A549 (cell line): ENCODE results near the gene C6orf132. TPM values are rescaled to one million over a fixed set of nuclear protein-coding genes. Genes with fewer than 3 reads are reported as not detected.

Experiments used
- ATAC-seq, 2 experiments: fragments of 200-7000 bp in 1 of 2; fragments of >200 bp in 1 of 2; cut with Nextera tagmentation in 1 of 2; cut with Tn5 transposase in 1 of 2; 3 replicates each; pipeline versions ENCODE4 v1.8.0 to v1.9.1; 2018 to 2020; ENCODE audit warnings: mild to moderate bottlenecking in 1 of 2, moderate library complexity in 1 of 2
- CTCF ChIA-PET: fragments of 300-600 bp; sonication (Branson Sonifier 250); formaldehyde crosslinking; extraction: SDS; loops from one replicate; lab custom pipeline; 2021; ENCODE audit warnings: antibody characterized with exemption, inconsistent platforms; lab: Yijun Ruan, JAX
- POLR2A ChIA-PET: fragments of 350-600 bp; formaldehyde crosslinking; extraction: SDS; loops from one replicate; lab custom pipeline; 2021; ENCODE audit warnings: antibody characterized with exemption, inconsistent platforms; lab: Yijun Ruan, JAX
- DNase-seq, 2 experiments: peaks; one replicate each; pipeline versions ENCODE4 v3.0.0 to v3.0.0-alpha.2; 2011 to 2016; ENCODE audit warnings: low read depth in 1 of 2, low spot score in 1 of 2
- FAIRE-seq: peaks from 2 replicates; lab custom pipeline; 2011; peaks lifted over from hg19 to GRCh38; lab: Jason Lieb, UNC
- H3K27ac ChIP-seq, 2 experiments: fragments of >200 bp; sonication (Bioruptor Twin); formaldehyde crosslinking; 3 replicates each; pipeline ENCODE4 v1.5.1; 2016 to 2017
- H3K4me1 ChIP-seq: fragments of >200 bp; sonication (Bioruptor Twin); formaldehyde crosslinking; 3 replicates; pipeline ENCODE4 v1.6.1; 2016
- H3K4me2 ChIP-seq: fragments of >200 bp; sonication (Bioruptor Twin); formaldehyde crosslinking; 3 replicates; pipeline ENCODE4 v1.6.1; 2016
- H3K4me3 ChIP-seq: fragments of >200 bp; sonication (Bioruptor Twin); formaldehyde crosslinking; 3 replicates; pipeline ENCODE4 v1.5.1; 2016
- H3K9me3 ChIP-seq: fragments of >200 bp; sonication (Bioruptor Twin); formaldehyde crosslinking; 3 replicates; pipeline ENCODE4 v1.6.1; 2016
- ATOH8 ChIP-seq: fragments of 250-450 bp; sonication (Bioruptor Pico); IDR thresholded peaks from 2 replicates; pipeline ENCODE4 v1.5.0; 2020; ENCODE audit warnings: low read depth, mild to moderate bottlenecking, moderate library complexity
- CBX2 ChIP-seq: fragments of 200-600 bp; sonication (generic); IDR thresholded peaks from 2 replicates; pipeline ENCODE4 v1.6.1; 2016; ENCODE audit warnings: low read depth, mild to moderate bottlenecking, borderline replicate concordance
- CBX8 ChIP-seq: fragments of 200-600 bp; sonication (generic); IDR thresholded peaks from 2 replicates; pipeline ENCODE4 v1.6.1; 2016
- CHD4 ChIP-seq: fragments of 200-600 bp; sonication (generic); IDR thresholded peaks from 2 replicates; pipeline ENCODE4 v1.6.1; 2016; ENCODE audit warnings: antibody characterized with exemption, mild to moderate bottlenecking, borderline replicate concordance
- FOSB ChIP-seq: fragments of 250-450 bp; sonication (Bioruptor Pico); IDR thresholded peaks from 2 replicates; pipeline ENCODE4 v1.5.0; 2020; ENCODE audit warnings: mild to moderate bottlenecking, moderate library complexity
- GATA3 ChIP-seq: IDR thresholded peaks from 2 replicates; pipeline ENCODE4 v1.6.1; 2012; ENCODE audit warnings: borderline replicate concordance
- HEYL ChIP-seq: fragments of 250-450 bp; sonication (Bioruptor Pico); IDR thresholded peaks from 2 replicates; pipeline ENCODE4 v1.8.0; 2021; ENCODE audit warnings: mild to moderate bottlenecking, moderate library complexity
- HOXB5 ChIP-seq: fragments of 250-450 bp; sonication (Bioruptor Pico); IDR thresholded peaks from 2 replicates; pipeline ENCODE4 v1.5.0; 2020; ENCODE audit warnings: mild to moderate bottlenecking, moderate library complexity
- JUN ChIP-seq, 2 experiments: fragments of >200 bp; sonication (Bioruptor Twin); formaldehyde crosslinking; IDR thresholded peaks; 2 replicates in 1 of 2; 3 replicates in 1 of 2; pipeline ENCODE4 v1.6.1; 2016 to 2017
- JUNB ChIP-seq: fragments of >200 bp; sonication (Bioruptor Twin); formaldehyde crosslinking; IDR thresholded peaks from 2 replicates; pipeline ENCODE4 v1.6.1; 2016
- KDM1A ChIP-seq: fragments of 200-600 bp; sonication (generic); IDR thresholded peaks from 2 replicates; pipeline ENCODE4 v1.6.1; 2016; ENCODE audit warnings: low read depth, mild to moderate bottlenecking
- KDM5A ChIP-seq: fragments of 200-600 bp; sonication (generic); IDR thresholded peaks from 2 replicates; pipeline ENCODE4 v1.6.1; 2016; ENCODE audit warnings: antibody characterized with exemption, mild to moderate bottlenecking
- MYC ChIP-seq: IDR thresholded peaks from 2 replicates; pipeline ENCODE4 v1.6.1; 2012; ENCODE audit warnings: mild to moderate bottlenecking, inconsistent platforms, low read length, improper control_type of control experiment, borderline replicate concordance
- NR3C1 ChIP-seq: fragments of >200 bp; sonication (Bioruptor Twin); formaldehyde crosslinking; IDR thresholded peaks from 3 replicates; pipeline ENCODE4 v1.6.1; 2017
- PHF8 ChIP-seq: fragments of 200-600 bp; sonication (generic); IDR thresholded peaks from 2 replicates; pipeline ENCODE4 v1.6.1; 2016; ENCODE audit warnings: low read depth, mild to moderate bottlenecking, antibody characterized with exemption, moderate library complexity, borderline replicate concordance
- POLR2A ChIP-seq: IDR thresholded peaks from 2 replicates; pipeline ENCODE4 v1.6.1; 2012; ENCODE audit warnings: mild to moderate bottlenecking, low read length
- POLR2AphosphoS2 ChIP-seq: conservative IDR thresholded peaks from 2 replicates; pipeline ENCODE4 v1.6.1; 2012; ENCODE audit warnings: low read length, improper control_type of control experiment, inconsistent platforms
- RAD21 ChIP-seq, 2 experiments: fragments of >200 bp in 1 of 2; sonication (Bioruptor Twin) in 1 of 2; formaldehyde crosslinking in 1 of 2; IDR thresholded peaks in 1 of 2; conservative IDR thresholded peaks in 1 of 2; 2 replicates in 1 of 2; 3 replicates in 1 of 2; pipeline ENCODE4 v1.6.1; 2012 to 2018; ENCODE audit warnings: inconsistent platforms in 1 of 2
- RARB ChIP-seq: fragments of 250-450 bp; sonication (Bioruptor Pico); IDR thresholded peaks from 2 replicates; pipeline ENCODE4 v1.8.0; 2021; ENCODE audit warnings: mild to moderate bottlenecking, moderate library complexity
- REST ChIP-seq: fragments of 200-600 bp; sonication (generic); IDR thresholded peaks from 2 replicates; pipeline ENCODE4 v1.6.1; 2016; ENCODE audit warnings: antibody characterized with exemption, mild to moderate bottlenecking, moderate library complexity
- RFX5 ChIP-seq: fragments of 450-650 bp; IDR thresholded peaks from 2 replicates; pipeline ENCODE4 v1.7.1; 2014; ENCODE audit warnings: antibody characterized with exemption, mild to moderate bottlenecking, moderate library complexity
- SMC3 ChIP-seq: fragments of >200 bp; sonication (Bioruptor Twin); formaldehyde crosslinking; IDR thresholded peaks from 3 replicates; pipeline ENCODE4 v1.6.1; 2018; ENCODE audit warnings: inconsistent platforms
- TFCP2L1 ChIP-seq: fragments of 250-450 bp; sonication (Bioruptor Pico); IDR thresholded peaks from 2 replicates; pipeline ENCODE4 v1.5.0; 2021; ENCODE audit warnings: mild to moderate bottlenecking
- WGBS: methylation state at CpG from one replicate; pipeline ENCODE4 v1.1.6; 2017; ENCODE audit errors: missing lambda C conversion rate; 5-methylcytosine and 5-hydroxymethylcytosine counted together
- polyA plus RNA-seq, 4 experiments: library from polyadenylated mRNA; depleted of rRNA in 3 of 4; stranded (reverse); fragments of >200 nt; fragmentation: RNase III in 1 of 4; extraction: RNeasy Plus Mini Kit Qiagen cat#74134 plus additional on column Dnase treatment in 1 of 4; gene quantifications; 2 replicates in 3 of 4; 3 replicates in 1 of 4; pipeline ENCODE4 v1.2.3, GENCODE V29; 2011 to 2017

C6orf132 gene
- polyA plus RNA-seq, 2 of the 4 experiments (the other 2 are of a cell fraction): 0.44 to 1.1 TPM

GRCh38 chr6:42093582-42094329 lies 48.7 kb downstream of the C6orf132 start:
- Histone ChIP-seq H3K4me1 (peaks cover 17% of the 10 kb centered on the region), H3K4me3 (no peak overlapping the region), H3K9me3 (no peaks in the 10 kb centered on the region), H3K27ac (peak overlapping the region in 1 of 2 experiments; percentile 26; a peak in 1 of 6 replicates), H3K4me2 (no peak overlapping the region)
- WGBS: 66% methylated on average over 10 of the region's 10 CpGs
- no peak for FAIRE-seq
- DNase-seq: no peak
- CTCF ChIA-PET: interaction anchor here (1.0 to 3.2 kb wide), 6 partner anchors 9 to 454 kb away, joined by 3 to 14 read pairs (median 4); no protein-coding TSS in a partner anchor
- no peak for TF ChIP-seq HEYL (CRISPR knock-in tag)
- no peak for TF ChIP-seq POLR2AphosphoS2
- TF ChIP-seq FOSB (CRISPR knock-in tag): no peak
- TF ChIP-seq RAD21 (conservative IDR thresholded peaks at IDR 0.05 in 1 of 2, IDR thresholded peaks at IDR 0.05 in 1 of 2): no peak
- TF ChIP-seq KDM1A: no peak
- TF ChIP-seq SMC3: no peak
- TF ChIP-seq REST: no peak
- no peak for TF ChIP-seq KDM5A
- TF ChIP-seq ATOH8 (CRISPR knock-in tag): no peak
- TF ChIP-seq GATA3: no peak
- no peak for TF ChIP-seq CHD4
- no peak for TF ChIP-seq CBX2
- POLR2A ChIA-PET: no interaction called here
- ATAC-seq: peak in 1 of 2 experiments; percentile 60; a peak in 3 of 6 replicates

GRCh38 chr6:42091718-42092023 lies 50.7 kb downstream of the C6orf132 start:
- ATAC-seq: no peak
- Histone ChIP-seq H3K27ac (no peak overlapping the region), H3K4me1 (peaks cover 33% of the 10 kb centered on the region), H3K4me2 (no peak overlapping the region), H3K4me3 (no peak overlapping the region), H3K9me3 (no peaks in the 10 kb centered on the region)
- no peak for TF ChIP-seq MYC
- no peak for TF ChIP-seq RFX5
- TF ChIP-seq PHF8: no peak
- no peak for TF ChIP-seq FOSB (CRISPR knock-in tag)
- TF ChIP-seq CHD4: no peak
- no peak for TF ChIP-seq JUN (IDR thresholded peaks at IDR 0.05)
- no peak for TF ChIP-seq NR3C1
- TF ChIP-seq POLR2A: no peak
- no peak for TF ChIP-seq CBX8
- TF ChIP-seq TFCP2L1 (CRISPR knock-in tag): no peak
- no peak for TF ChIP-seq JUNB
- TF ChIP-seq RARB: no peak
- no peak for TF ChIP-seq ATOH8 (CRISPR knock-in tag)
- no peak for TF ChIP-seq HOXB5 (CRISPR knock-in tag)
- no peak for DNase-seq
- WGBS: 81% methylated on average over 9 of the region's 9 CpGs
- ChIA-PET CTCF (interaction anchor here (0.6 to 3.2 kb wide), 4 partner anchors 9 to 407 kb away, joined by 3 to 14 read pairs (median 4); no protein-coding TSS in a partner anchor), POLR2A (interaction anchor here (1.1 kb wide), 1 partner anchor 45 kb away, joined by 3 read pairs; no protein-coding TSS in a partner anchor)
- no peak for FAIRE-seq
